IgD-negative memory B cell (primary cell): ENCODE results near the gene SLC25A22. TPM values are rescaled to one million over a fixed set of nuclear protein-coding genes. Genes with fewer than 3 reads are reported as not detected.
A peak's percentile ranks its signal among the peaks of the same experiment; 100 is the strongest.

ENCODE experiments used
- H3K27ac Mint-ChIP-seq, 3 donors: one replicate each; pipeline ENCODE4 v1.8.0; 2020 to 2022; ENCODE audit warnings: mild to moderate bottlenecking in 3 of 3, mixed read lengths in 3 of 3, moderate library complexity in 1 of 3
- H3K27me3 Mint-ChIP-seq: one replicate; pipeline ENCODE4 v1.8.0; 2021; ENCODE audit warnings: mixed read lengths
- H3K36me3 Mint-ChIP-seq: one replicate; pipeline ENCODE4 v1.8.0; 2020; ENCODE audit warnings: mild to moderate bottlenecking, mixed read lengths
- H3K4me1 Mint-ChIP-seq, 3 donors: one replicate each; pipeline ENCODE4 v1.8.0; 2020 to 2022; ENCODE audit warnings: mixed read lengths in 3 of 3, mild to moderate bottlenecking in 1 of 3
- H3K4me3 Mint-ChIP-seq, 4 donors: one replicate each; pipeline ENCODE4 v1.8.0; 2020 to 2022; ENCODE audit warnings: mild to moderate bottlenecking in 4 of 4, mixed read lengths in 4 of 4, moderate library complexity in 3 of 4
- H3K9me3 Mint-ChIP-seq, 3 donors: one replicate each; pipeline ENCODE4 v1.8.0; 2020 to 2021; ENCODE audit warnings: mixed read lengths in 3 of 3, mild to moderate bottlenecking in 1 of 3
- polyA plus RNA-seq: library from polyadenylated mRNA; unstranded; fragments of 300-500 nt; fragmentation: Illumina TruSeq; gene quantifications from one replicate; pipeline ENCODE4 v1.2.3, GENCODE V29; 2021

Gene SLC25A22
- polyA plus RNA-seq, 1 donor from 2014 or later = 9.5 TPM

DNA sequence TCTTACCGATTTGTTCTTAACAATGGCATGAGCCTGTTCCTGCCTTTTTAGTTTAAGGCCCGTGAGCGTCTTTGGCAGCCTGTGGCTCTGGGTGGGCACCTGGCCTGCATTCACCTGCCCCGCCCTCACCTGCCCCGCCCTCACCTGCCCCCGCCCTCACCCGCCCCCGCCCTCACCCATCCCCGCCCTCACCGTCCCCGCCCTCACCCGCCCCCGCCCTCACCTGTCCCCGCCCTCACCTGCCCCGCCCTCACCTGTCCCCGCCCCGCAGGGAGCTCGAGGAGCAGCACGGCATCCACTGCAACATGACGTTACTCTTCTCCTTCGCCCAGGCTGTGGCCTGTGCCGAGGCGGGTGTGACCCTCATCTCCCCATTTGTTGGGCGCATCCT, 35.0 kb downstream of the SLC25A22 start:
- Mint-ChIP-seq H3K9me3 (no peaks in the 10 kb centered on the region), H3K27me3 (no peaks in the 10 kb centered on the region), H3K36me3 (no peaks in the 10 kb centered on the region), H3K4me3 (no peak overlapping the region), H3K27ac (peak overlapping the region in 1 of 3 donors; percentile 10), H3K4me1 (peaks cover 0 to 5% (median 2%) of the 10 kb centered on the region in 3 donors)

GRCh38 chr11:762421-763072, 35.5 kb downstream of the SLC25A22 start:
- H3K4me1 Mint-ChIP-seq = peaks cover 0 to 5% (median 2%) of the 10 kb centered on the region in 3 donors
- H3K27ac Mint-ChIP-seq = no peak overlapping the region
- no peaks in the 10 kb centered on the region for H3K36me3 Mint-ChIP-seq
- no peaks in the 10 kb centered on the region for H3K9me3 Mint-ChIP-seq
- H3K27me3 Mint-ChIP-seq = no peaks in the 10 kb centered on the region
- no peak overlapping the region for H3K4me3 Mint-ChIP-seq

- Mint-ChIP-seq H3K27me3 (no peaks in the 10 kb centered on the region), H3K36me3 (no peaks in the 10 kb centered on the region), H3K27ac (peak overlapping the region in 1 of 3 donors; percentile 12), H3K9me3 (no peaks in the 10 kb centered on the region), H3K4me1 (peaks cover 0 to 5% (median 2%) of the 10 kb centered on the region in 3 donors), H3K4me3 (no peak overlapping the region)
These were observed 36.5 kb downstream of the SLC25A22 start for GRCh38 chr11:761526-762108.

GRCh38 chr11:760236-760635, 37.8 kb downstream of the SLC25A22 start:
- Mint-ChIP-seq H3K27ac (no peak overlapping the region), H3K9me3 (no peaks in the 10 kb centered on the region), H3K36me3 (no peaks in the 10 kb centered on the region), H3K4me1 (peaks cover 0 to 2% (median under 1%) of the 10 kb centered on the region in 3 donors), H3K27me3 (no peaks in the 10 kb centered on the region), H3K4me3 (no peak overlapping the region)

DNA sequence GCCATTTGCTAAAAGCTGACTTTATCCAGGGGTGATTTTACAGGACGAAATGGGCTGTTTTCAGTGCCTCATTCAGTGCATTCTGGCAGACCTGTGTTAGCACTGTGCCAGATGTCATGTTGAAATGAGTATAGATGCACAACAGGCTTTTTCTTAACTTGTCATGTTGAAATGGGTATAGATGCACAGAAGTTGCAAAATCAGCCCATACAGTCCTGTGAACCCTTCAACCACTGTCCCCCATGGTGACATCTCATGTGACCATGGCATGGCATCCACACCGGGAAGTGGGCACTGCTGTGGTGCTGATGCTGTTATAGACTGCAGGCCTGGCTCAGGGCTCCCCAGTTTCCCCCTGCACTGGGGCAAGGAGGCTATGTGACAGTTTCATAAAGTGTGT, 48.4 kb downstream of the SLC25A22 start:
- peak overlapping the region in 1 of 3 donors; percentile 23 for H3K27ac Mint-ChIP-seq
- H3K36me3 Mint-ChIP-seq = no peaks in the 10 kb centered on the region
- no peaks in the 10 kb centered on the region for H3K27me3 Mint-ChIP-seq
- peaks cover 12 to 21% (median 18%) of the 10 kb centered on the region in 3 donors for H3K4me1 Mint-ChIP-seq
- peak overlapping the region in 2 of 4 donors; percentile 45 to 65 for H3K4me3 Mint-ChIP-seq
- no peaks in the 10 kb centered on the region for H3K9me3 Mint-ChIP-seq

- H3K4me1 Mint-ChIP-seq = peaks cover 12 to 21% (median 18%) of the 10 kb centered on the region in 3 donors
- H3K36me3 Mint-ChIP-seq = no peaks in the 10 kb centered on the region
- peak overlapping the region; percentile 47 to 89 (median 88) for H3K27ac Mint-ChIP-seq
- no peaks in the 10 kb centered on the region for H3K9me3 Mint-ChIP-seq
- no peaks in the 10 kb centered on the region for H3K27me3 Mint-ChIP-seq
- H3K4me3 Mint-ChIP-seq = peak overlapping the region; percentile 85 to 94 (median 90)
These were observed 50.1 kb downstream of the SLC25A22 start for GRCh38 chr11:748007-748359.

GRCh38 chr11:747158-748006, 50.7 kb downstream of the SLC25A22 start, which contains the start of gene TALDO1:
TSS of gene TALDO1 (plus strand) at chr11:747464. CDS start at chr11:747482, 18 bp downstream.
- no peaks in the 10 kb centered on the region for H3K36me3 Mint-ChIP-seq
- H3K27me3 Mint-ChIP-seq = no peaks in the 10 kb centered on the region
- H3K27ac Mint-ChIP-seq = peak within 1 kb of the TSS; percentile 47 to 89 (median 89)
- peaks cover 12 to 21% (median 16%) of the 10 kb centered on the region in 3 donors for H3K4me1 Mint-ChIP-seq
- no peaks in the 10 kb centered on the region for H3K9me3 Mint-ChIP-seq
- peak within 1 kb of the TSS; percentile 85 to 97 (median 94) for H3K4me3 Mint-ChIP-seq

GRCh38 chr11:746289-747157, 51.6 kb downstream of the SLC25A22 start:
- H3K9me3 Mint-ChIP-seq = no peaks in the 10 kb centered on the region
- H3K4me1 Mint-ChIP-seq = peaks cover 12 to 21% (median 14%) of the 10 kb centered on the region in 3 donors
- H3K27ac Mint-ChIP-seq = peak overlapping the region; percentile 45 to 89 (median 80)
- no peaks in the 10 kb centered on the region for H3K27me3 Mint-ChIP-seq
- H3K4me3 Mint-ChIP-seq = peak overlapping the region; percentile 85 to 97 (median 94)
- no peaks in the 10 kb centered on the region for H3K36me3 Mint-ChIP-seq

DNA sequence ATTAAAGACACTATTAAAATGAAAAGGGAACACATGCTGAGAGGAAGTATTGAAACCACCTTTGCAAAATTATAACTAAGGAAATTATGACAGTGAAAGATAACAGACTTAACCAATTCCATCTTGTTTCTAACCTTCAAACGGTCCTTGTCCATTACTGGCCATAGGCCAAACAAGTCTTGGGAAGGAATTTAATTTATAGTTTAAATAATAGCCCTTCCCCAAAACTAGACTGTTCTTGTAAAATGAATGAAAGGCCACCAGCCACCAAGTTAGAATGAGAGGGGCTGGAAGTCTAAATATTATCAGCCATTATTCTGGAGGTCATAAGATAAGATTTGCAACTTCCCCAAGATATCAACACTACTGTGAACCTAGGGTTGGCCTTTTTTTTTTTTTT, 52.7 kb downstream of the SLC25A22 start:
- no peak overlapping the region for H3K27ac Mint-ChIP-seq
- H3K27me3 Mint-ChIP-seq = no peaks in the 10 kb centered on the region
- peak overlapping the region in 1 of 4 donors; percentile 20 for H3K4me3 Mint-ChIP-seq
- H3K4me1 Mint-ChIP-seq = peaks cover 12 to 17% (median 14%) of the 10 kb centered on the region in 3 donors
- H3K9me3 Mint-ChIP-seq = no peaks in the 10 kb centered on the region
- H3K36me3 Mint-ChIP-seq = no peaks in the 10 kb centered on the region

DNA sequence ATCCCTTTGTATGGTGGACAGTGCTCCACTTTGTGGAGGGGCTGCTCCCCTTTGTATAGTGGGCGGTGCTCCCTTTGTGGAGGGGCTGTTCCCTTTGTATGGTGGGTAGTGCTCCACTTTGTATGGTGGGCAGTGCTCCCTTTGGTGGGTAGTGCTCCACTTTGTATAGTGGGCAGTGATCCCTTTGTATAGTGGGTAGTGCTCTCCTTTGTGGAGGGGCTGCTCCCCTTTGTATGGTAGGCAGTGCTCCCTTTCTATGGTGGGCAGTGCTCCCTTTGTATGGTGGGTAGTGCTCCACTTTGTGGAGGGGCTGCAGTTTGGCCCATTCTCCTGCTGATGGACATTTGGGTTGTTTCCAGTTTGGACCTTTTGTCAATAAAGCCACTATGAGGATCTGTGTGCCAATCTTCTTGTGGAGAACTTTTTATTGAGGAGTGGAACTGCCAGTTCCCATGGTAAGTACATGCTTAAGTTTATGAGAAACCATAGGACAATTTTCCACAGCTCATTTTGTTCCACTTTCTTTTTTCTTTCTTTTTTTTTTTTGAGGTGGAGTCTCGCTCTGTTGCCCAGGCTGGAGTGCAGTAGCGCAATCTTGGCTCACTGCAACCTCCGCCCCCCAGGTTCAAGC, 55.4 kb downstream of the SLC25A22 start:
- H3K27me3 Mint-ChIP-seq = peaks cover 10% of the 10 kb centered on the region
- no peak overlapping the region for H3K4me3 Mint-ChIP-seq
- no peak overlapping the region for H3K27ac Mint-ChIP-seq
- H3K4me1 Mint-ChIP-seq = peaks cover 7 to 13% (median 8%) of the 10 kb centered on the region in 3 donors
- H3K36me3 Mint-ChIP-seq = no peaks in the 10 kb centered on the region
- no peaks in the 10 kb centered on the region for H3K9me3 Mint-ChIP-seq

- peaks cover under 1% of the 10 kb centered on the region for H3K36me3 Mint-ChIP-seq
- H3K4me1 Mint-ChIP-seq = peaks cover 12 to 19% (median 13%) of the 10 kb centered on the region in 3 donors
These were observed 55.9 kb downstream of the SLC25A22 start for GRCh38 chr11:742156-742546.

More at GRCh38 chr11:742156-742546, 55.9 kb downstream of the SLC25A22 start:
- peaks cover 15% of the 10 kb centered on the region for H3K27me3 Mint-ChIP-seq
- H3K9me3 Mint-ChIP-seq = no peaks in the 10 kb centered on the region
- no peak overlapping the region for H3K4me3 Mint-ChIP-seq
- no peak overlapping the region for H3K27ac Mint-ChIP-seq
